Stimulated activated CD8-positive, alpha-beta memory T cell treated with anti-CD3 and anti-CD28 coated beads, Interleukin-4, amount 100 ng/mL, for 24 hours (primary cell): ENCODE measurements around the gene KLHL20.
A peak's percentile ranks its signal among the peaks of the same experiment; 100 is the strongest.
"Not testable (repeated sequence)": the region's sequence is repeated elsewhere in the genome, so short reads cannot be mapped to it uniquely, and the experiment has no call there.

Source experiments
- DNase-seq: peaks from one replicate; pipeline ENCODE4 v3.0.0-alpha.2; 2020; ENCODE audit warnings: low read depth

Gene KLHL20

GRCh38 chr1:173714759-173715537 lies at the start of gene KLHL20:
Gene KLHL20, plus strand, starts transcription at chr1:173714981. Its CDS starts 1,063 bp downstream, at chr1:173716044.
- peak; percentile 65 for DNase-seq

GRCh38 chr1:173666646-173667045 lies 48.1 kb upstream of the KLHL20 start:
- no peak for DNase-seq

- peak; percentile 19 for DNase-seq
Observed at GRCh38 chr1:173669491-173669941, 45.3 kb upstream of the KLHL20 start, which contains the start of gene ANKRD45. Gene ANKRD45, minus strand, starts transcription at chr1:173669851. Its CDS starts 10,433 bp downstream, at chr1:173659418.

GRCh38 chr1:173674496-173674895 lies 40.3 kb upstream of the KLHL20 start:
- DNase-seq = not testable (repeated sequence)

- DNase-seq = not testable (repeated sequence)
Observed at GRCh38 chr1:173680152-173680551, 34.6 kb upstream of the KLHL20 start.

GRCh38 chr1:173682184-173682583 lies 32.6 kb upstream of the KLHL20 start:
- no peak for DNase-seq

GRCh38 chr1:173683838-173684237 lies 30.9 kb upstream of the KLHL20 start:
- DNase-seq = not testable (repeated sequence)

- not testable (repeated sequence) for DNase-seq
Observed at GRCh38 chr1:173685121-173685520, 29.7 kb upstream of the KLHL20 start.

- no peak for DNase-seq
Observed at GRCh38 chr1:173688300-173688699, 26.5 kb upstream of the KLHL20 start.

- DNase-seq = no peak
Observed at GRCh38 chr1:173693238-173693637, 21.5 kb upstream of the KLHL20 start.

- not testable (repeated sequence) for DNase-seq
Observed at GRCh38 chr1:173701299-173701698, 13.5 kb upstream of the KLHL20 start.

- no peak for DNase-seq
Observed at GRCh38 chr1:173702736-173703135, 12.0 kb upstream of the KLHL20 start.

GRCh38 chr1:173705117-173705516 lies 9.7 kb upstream of the KLHL20 start:
- DNase-seq = no peak

GRCh38 chr1:173708787-173709186 lies 6.0 kb upstream of the KLHL20 start:
- DNase-seq = no peak

GRCh38 chr1:173714441-173714758 lies 381 bp upstream of the KLHL20 start:
- no peak for DNase-seq

GRCh38 chr1:173715538-173715844 lies 710 bp downstream of the KLHL20 start:
- DNase-seq = no peak

- DNase-seq = no peak
Observed at GRCh38 chr1:173717238-173717637, 2.5 kb downstream of the KLHL20 start.

- not testable (repeated sequence) for DNase-seq
Observed at GRCh38 chr1:173731331-173731730, 16.6 kb downstream of the KLHL20 start.

GRCh38 chr1:173733912-173734311 lies 19.1 kb downstream of the KLHL20 start:
- no peak for DNase-seq

- DNase-seq = not testable (repeated sequence)
Observed at GRCh38 chr1:173736104-173736503, 21.3 kb downstream of the KLHL20 start.

- DNase-seq = no peak
Observed at GRCh38 chr1:173742203-173742886, 27.6 kb downstream of the KLHL20 start.

- no peak for DNase-seq
Observed at GRCh38 chr1:173744651-173745050, 29.9 kb downstream of the KLHL20 start.

GRCh38 chr1:173749137-173749536 lies 34.4 kb downstream of the KLHL20 start:
- DNase-seq = no peak
